ENCODE results near the gene C5orf22. TPM values are rescaled to one million over a fixed set of nuclear protein-coding genes. Genes with fewer than 3 reads are reported as not detected.

C5orf22 gene
- total RNA-seq, 2 experiments from 2014 or later: 20.5 to 33.5 TPM

DNA sequence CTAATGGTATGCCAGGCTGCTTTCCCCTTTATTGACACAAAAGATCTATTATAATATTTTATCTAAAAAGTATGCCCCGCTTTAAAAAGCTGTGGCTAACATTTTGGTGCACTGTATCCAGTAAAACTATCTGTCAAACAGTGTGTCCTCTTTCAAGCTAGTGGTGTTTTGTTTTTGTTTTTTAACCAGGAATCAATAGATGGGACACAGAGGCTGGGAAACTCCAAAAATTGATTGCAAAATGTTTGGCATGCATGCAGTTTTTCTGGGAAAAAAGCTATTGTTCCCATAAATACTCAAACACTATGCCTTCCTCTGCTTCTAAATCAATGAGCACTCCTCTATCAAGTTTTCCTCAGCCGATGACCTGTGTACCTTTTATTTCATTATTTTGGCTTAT, 72.5 kb downstream of the C5orf22 start:
- Histone ChIP-seq H3K4me1 (ENCODE audit: insufficient read depth, low read length, poor library complexity, severe bottlenecking) (no peaks in the 10 kb centered on the region), H3K4me3 (ENCODE audit: low read depth, low read length, poor library complexity, severe bottlenecking) (no peak overlapping the region), H3K27ac (ENCODE audit: low read depth, low read length, poor library complexity, severe bottlenecking) (no peak overlapping the region), H3K4me2 (ENCODE audit: low read length) (no peak overlapping the region), H4K20me1 (ENCODE audit: insufficient read depth, low read length) (no peaks in the 10 kb centered on the region), H3K9me2 (ENCODE audit: insufficient read depth, low read length) (no peaks in the 10 kb centered on the region), H2AFZ (ENCODE audit: low read length) (no peak overlapping the region), H3K79me2 (ENCODE audit: insufficient read depth, low read depth, low read length) (no peaks in the 10 kb centered on the region), H3K9me3 (ENCODE audit: low read length) (no peaks in the 10 kb centered on the region), H3K36me3 (ENCODE audit: insufficient read depth, low read length) (no peaks in the 10 kb centered on the region)
- BruUV-seq (replicated peaks): no TSS peak
- CTCF ChIA-PET (ENCODE audit: unreplicated experiment): no interaction called here
- DNase-seq (ENCODE audit: low spot score): no peak
- intact Hi-C loops (cut with micrococcal nuclease; ENCODE audit: unreplicated experiment): no loop called here
- TF ChIP-seq, protein P1, sequence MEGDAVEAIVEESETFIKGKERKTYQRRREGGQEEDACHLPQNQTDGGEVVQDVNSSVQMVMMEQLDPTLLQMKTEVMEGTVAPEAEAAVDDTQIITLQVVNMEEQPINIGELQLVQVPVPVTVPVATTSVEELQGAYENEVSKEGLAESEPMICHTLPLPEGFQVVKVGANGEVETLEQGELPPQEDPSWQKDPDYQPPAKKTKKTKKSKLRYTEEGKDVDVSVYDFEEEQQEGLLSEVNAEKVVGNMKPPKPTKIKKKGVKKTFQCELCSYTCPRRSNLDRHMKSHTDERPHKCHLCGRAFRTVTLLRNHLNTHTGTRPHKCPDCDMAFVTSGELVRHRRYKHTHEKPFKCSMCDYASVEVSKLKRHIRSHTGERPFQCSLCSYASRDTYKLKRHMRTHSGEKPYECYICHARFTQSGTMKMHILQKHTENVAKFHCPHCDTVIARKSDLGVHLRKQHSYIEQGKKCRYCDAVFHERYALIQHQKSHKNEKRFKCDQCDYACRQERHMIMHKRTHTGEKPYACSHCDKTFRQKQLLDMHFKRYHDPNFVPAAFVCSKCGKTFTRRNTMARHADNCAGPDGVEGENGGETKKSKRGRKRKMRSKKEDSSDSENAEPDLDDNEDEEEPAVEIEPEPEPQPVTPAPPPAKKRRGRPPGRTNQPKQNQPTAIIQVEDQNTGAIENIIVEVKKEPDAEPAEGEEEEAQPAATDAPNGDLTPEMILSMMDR (conservative IDR thresholded peaks at IDR 0.05; ENCODE audit: low read length): no peak
- no peak for TF ChIP-seq EZH2phosphoT487 (IDR thresholded peaks at IDR 0.05; ENCODE audit: borderline replicate concordance, low read depth, low read length)
- POLR2A ChIA-PET: interaction anchor here (0.6 kb wide), 1 partner anchor 117 kb away, joined by 4 read pairs; no protein-coding TSS in a partner anchor

Small RNAs within 50 kb of the gene (small RNA-seq; reads per million reads assigned to genes)
- gene RF00019 (not detected), gene RNU6-363P (0.36 reads per million)

Other genes starting within 250 kb of the C5orf22 start
- gene DROSHA, start 208 bp upstream of the C5orf22 start, total RNA-seq (2014; rRNA removed; shearing (Covaris generic)): 56.3 and 97.9 TPM in 2 replicates
- gene DROSHA, start 208 bp upstream of the C5orf22 start, total RNA-seq (2022): 92.8 and 98.3 TPM in 2 replicates
- 7.2 and 8.6 TPM in 2 replicates for gene PDZD2, start 106.8 kb downstream of the C5orf22 start, total RNA-seq (2014; rRNA removed; shearing (Covaris generic))
- gene PDZD2, start 106.8 kb downstream of the C5orf22 start, total RNA-seq (2022): 10.4 and 10.6 TPM in 2 replicates

All from OCI-LY7 (cell line).